CD4-positive, alpha-beta memory T cell (primary cell): Measurements from ENCODE around the gene MYPOP. TPM values are rescaled to one million over a fixed set of nuclear protein-coding genes. Genes with fewer than 3 reads are reported as not detected.
A peak's percentile ranks its signal among the peaks of the same experiment; 100 is the strongest.

ENCODE experiments used
- CTCF ChIA-PET: fragments of 350-600 bp; sonication (Branson Sonifier 250); formaldehyde crosslinking; loops from one replicate; lab custom pipeline; 2021; ENCODE audit warnings: inconsistent platforms; ENCODE audit not compliant: partially characterized antibody; lab: Charles Lee
- POLR2A ChIA-PET: fragments of 350-600 bp; sonication (Branson Sonifier 250); formaldehyde crosslinking; loops from one replicate; lab custom pipeline; 2021; ENCODE audit not compliant: partially characterized antibody; lab: Charles Lee
- DNase-seq, 5 donors: peaks; one replicate each; pipeline versions ENCODE4 v3.0.0 to v3.0.0-alpha.2; 2020 to 2022; ENCODE audit warnings: mixed read lengths in 1 of 5
- H3K27ac ChIP-seq: one replicate; pipeline ENCODE4 v1.7.0; 2013; ENCODE audit warnings: low read depth, low read length
- H3K27me3 ChIP-seq: 2 replicates; pipeline ENCODE4 v1.7.0; 2013; ENCODE audit warnings: mild to moderate bottlenecking, low read length, moderate library complexity; ENCODE audit not compliant: insufficient read depth
- H3K36me3 ChIP-seq: 2 replicates; pipeline ENCODE4 v1.7.0; 2013; ENCODE audit warnings: mild to moderate bottlenecking, low read length, moderate library complexity; ENCODE audit not compliant: insufficient read depth
- H3K4me1 ChIP-seq: 2 replicates; pipeline ENCODE4 v1.7.0; 2013; ENCODE audit warnings: mild to moderate bottlenecking, low read length, moderate library complexity; ENCODE audit not compliant: insufficient read depth
- H3K4me3 ChIP-seq, 2 donors: one replicate each; pipeline ENCODE4 v1.7.0; 2013; ENCODE audit warnings: low read length in 2 of 2, mild to moderate bottlenecking in 1 of 2
- H3K9me3 ChIP-seq, 2 donors: one replicate each; pipeline ENCODE4 v1.7.0; 2013; ENCODE audit warnings: low read length in 2 of 2, control low read depth in 1 of 2; ENCODE audit not compliant: control insufficient read depth in 1 of 2
- H3K27ac Mint-ChIP-seq, 7 donors: one replicate each; pipeline ENCODE4 v1.8.0; 2020 to 2021; ENCODE audit warnings: mixed read lengths in 7 of 7, mild to moderate bottlenecking in 6 of 7, inconsistent platforms in 3 of 7, moderate library complexity in 3 of 7
- H3K27me3 Mint-ChIP-seq, 2 donors: one replicate each; pipeline ENCODE4 v1.8.0; 2020 to 2021; ENCODE audit warnings: mixed read lengths in 2 of 2
- H3K36me3 Mint-ChIP-seq, 2 donors: one replicate each; pipeline ENCODE4 v1.8.0; 2020 to 2021; ENCODE audit warnings: mixed read lengths in 2 of 2, inconsistent platforms in 1 of 2, mild to moderate bottlenecking in 1 of 2
- H3K4me1 Mint-ChIP-seq, 4 donors: one replicate each; pipeline ENCODE4 v1.8.0; 2020 to 2021; ENCODE audit warnings: mixed read lengths in 4 of 4, mild to moderate bottlenecking in 1 of 4
- H3K4me3 Mint-ChIP-seq, 8 donors: one replicate each; pipeline ENCODE4 v1.8.0; 2020 to 2021; ENCODE audit warnings: mixed read lengths in 8 of 8, mild to moderate bottlenecking in 7 of 8, moderate library complexity in 6 of 8, inconsistent platforms in 3 of 8
- H3K9me3 Mint-ChIP-seq, 8 donors: one replicate each; pipeline ENCODE4 v1.8.0; 2020 to 2021; ENCODE audit warnings: mixed read lengths in 8 of 8, mild to moderate bottlenecking in 5 of 8, inconsistent platforms in 3 of 8, moderate library complexity in 1 of 8
- intact Hi-C: fragments of 100-400 bp; cut with micrococcal nuclease; formaldehyde crosslinking; loops from one replicate; pipeline ENCODE4 v1.15.1; 2023
- polyA plus RNA-seq, 2 donors: library from polyadenylated mRNA; unstranded; fragments of 300-500 nt; fragmentation: Illumina TruSeq; gene quantifications; one replicate each; pipeline ENCODE4 v1.2.3, GENCODE V29; 2021
- total RNA-seq, 2 experiments: library from RNA; stranded (reverse); gene quantifications; one replicate each; pipeline ENCODE4 v1.2.3, GENCODE V29; 2021

Gene MYPOP
- total and polyA plus RNA-seq, 4 experiments from 2014 or later: 0.10 to 15.1 (median 6.9) TPM

DNA sequence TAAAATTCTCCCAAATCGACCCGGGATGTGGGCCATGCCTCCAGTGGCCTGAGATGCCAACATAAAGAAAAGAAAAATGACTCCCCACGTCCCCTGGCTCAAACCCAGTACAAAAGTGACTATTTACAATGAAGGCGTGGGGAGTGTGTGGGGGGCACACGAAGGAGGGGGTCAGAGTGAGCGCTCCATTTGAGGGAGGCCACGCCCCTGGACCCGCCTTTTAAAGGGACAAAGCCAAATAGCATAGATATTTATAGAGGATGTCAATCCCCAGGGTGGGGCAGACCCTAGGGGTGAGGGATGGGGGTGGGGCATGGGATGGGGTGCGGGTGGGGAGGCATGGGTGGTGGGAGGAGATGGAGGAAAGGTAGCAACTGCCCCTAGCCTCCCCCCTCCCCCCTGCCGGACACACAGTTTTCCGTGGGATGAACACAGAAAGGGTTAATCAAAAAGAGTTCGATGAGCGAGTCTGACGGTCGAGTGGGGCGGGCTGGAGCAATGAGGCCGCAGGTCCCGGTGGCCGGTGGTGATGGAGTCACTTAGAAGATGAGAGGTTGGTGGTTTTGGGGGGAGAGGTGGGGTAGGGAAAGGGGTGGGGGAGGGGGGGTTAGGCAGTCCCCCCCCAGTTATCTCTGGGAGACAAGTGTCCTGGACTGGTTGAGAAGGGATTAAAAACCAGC, 32.3 kb upstream of the MYPOP start:
- peaks cover 5% of the 10 kb centered on the region for H3K27me3 ChIP-seq
- Mint-ChIP-seq H3K9me3 (peaks cover 0 to 8% (median 0%) of the 10 kb centered on the region in 8 donors), H3K27me3 (peaks cover 20 to 38% of the 10 kb centered on the region in 2 donors), H3K4me1 (no peaks in the 10 kb centered on the region), H3K27ac (no peak overlapping the region), H3K36me3 (no peaks in the 10 kb centered on the region), H3K4me3 (no peak overlapping the region)
- no peaks in the 10 kb centered on the region for H3K36me3 ChIP-seq
- ChIA-PET POLR2A (no interaction called here), CTCF (no interaction called here)
- no peaks in the 10 kb centered on the region for H3K4me1 ChIP-seq
- H3K9me3 ChIP-seq: no peaks in the 10 kb centered on the region
- intact Hi-C loops: no loop called here
- no peak for DNase-seq
- no peak overlapping the region for H3K27ac ChIP-seq
- no peak overlapping the region for H3K4me3 ChIP-seq

- H3K27ac ChIP-seq: no peak overlapping the region
- H3K4me1 ChIP-seq: no peaks in the 10 kb centered on the region
- peaks cover 0 to 4% (median 0%) of the 10 kb centered on the region in 8 donors for H3K9me3 Mint-ChIP-seq
- peaks cover 15 to 32% of the 10 kb centered on the region in 2 donors for H3K27me3 Mint-ChIP-seq
- CTCF ChIA-PET: no interaction called here
- no peaks in the 10 kb centered on the region for H3K36me3 Mint-ChIP-seq
- H3K9me3 ChIP-seq: no peaks in the 10 kb centered on the region
- intact Hi-C loops: no loop called here
- no peaks in the 10 kb centered on the region for H3K4me1 Mint-ChIP-seq
- no peak for DNase-seq
- no peak overlapping the region for H3K4me3 Mint-ChIP-seq
- H3K4me3 ChIP-seq: no peak overlapping the region
- no peak overlapping the region for H3K27ac Mint-ChIP-seq
- no peaks in the 10 kb centered on the region for H3K36me3 ChIP-seq
- H3K27me3 ChIP-seq: peaks cover 5% of the 10 kb centered on the region
- POLR2A ChIA-PET: no interaction called here
These were observed 31.3 kb upstream of the MYPOP start for GRCh38 chr19:45933759-45934158.

DNA sequence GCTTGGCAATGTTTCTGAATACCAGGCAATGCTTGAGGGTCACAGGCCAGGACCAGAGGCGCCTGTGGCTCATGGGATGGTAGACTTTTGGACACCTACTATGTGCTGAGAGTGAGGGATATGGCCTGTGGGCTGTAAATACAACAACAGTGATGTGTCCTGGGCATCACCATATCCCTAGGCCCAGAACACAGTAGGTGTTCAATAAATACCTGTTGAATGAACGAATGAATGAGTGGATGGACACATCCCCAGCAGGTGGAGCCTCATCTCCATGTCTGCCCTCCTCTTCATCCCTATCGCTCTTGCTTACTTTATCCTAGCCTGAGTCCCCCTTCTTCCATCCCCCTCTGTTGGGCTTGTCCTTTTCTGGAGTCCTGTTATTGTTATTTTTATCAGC, 28.6 kb upstream of the MYPOP start:
- Histone ChIP-seq H3K36me3 (no peaks in the 10 kb centered on the region), H3K4me1 (peaks cover 8% of the 10 kb centered on the region), H3K27me3 (peaks cover 5% of the 10 kb centered on the region), H3K27ac (no peak overlapping the region), H3K4me3 (no peak overlapping the region), H3K9me3 (no peaks in the 10 kb centered on the region)
- Mint-ChIP-seq H3K27ac (no peak overlapping the region), H3K4me1 (peaks cover 2 to 12% (median 6%) of the 10 kb centered on the region in 4 donors), H3K27me3 (peaks cover 9 to 24% of the 10 kb centered on the region in 2 donors), H3K36me3 (no peaks in the 10 kb centered on the region), H3K9me3 (no peaks in the 10 kb centered on the region), H3K4me3 (no peak overlapping the region)
- DNase-seq: no peak
- intact Hi-C loops: no loop called here
- ChIA-PET CTCF (no interaction called here), POLR2A (interaction anchor here (0.6 kb wide), 1 partner anchor 62 kb away, joined by 3 read pairs; no protein-coding TSS in a partner anchor)

GRCh38 chr19:45929247-45929646, 26.8 kb upstream of the MYPOP start:
- no peak for DNase-seq
- Mint-ChIP-seq H3K9me3 (no peaks in the 10 kb centered on the region), H3K4me1 (peaks cover 2 to 12% (median 6%) of the 10 kb centered on the region in 4 donors), H3K4me3 (no peak overlapping the region), H3K27ac (peak overlapping the region in 1 of 7 donors; percentile 29), H3K36me3 (no peaks in the 10 kb centered on the region), H3K27me3 (peaks cover 7 to 11% of the 10 kb centered on the region in 2 donors)
- no peak overlapping the region for H3K27ac ChIP-seq
- intact Hi-C loops: no loop called here
- no peaks in the 10 kb centered on the region for H3K36me3 ChIP-seq
- H3K9me3 ChIP-seq: no peaks in the 10 kb centered on the region
- no peak overlapping the region for H3K4me3 ChIP-seq
- ChIA-PET CTCF (no interaction called here), POLR2A (no interaction called here)
- peaks cover 2% of the 10 kb centered on the region for H3K27me3 ChIP-seq
- H3K4me1 ChIP-seq: peaks cover 8% of the 10 kb centered on the region

DNA sequence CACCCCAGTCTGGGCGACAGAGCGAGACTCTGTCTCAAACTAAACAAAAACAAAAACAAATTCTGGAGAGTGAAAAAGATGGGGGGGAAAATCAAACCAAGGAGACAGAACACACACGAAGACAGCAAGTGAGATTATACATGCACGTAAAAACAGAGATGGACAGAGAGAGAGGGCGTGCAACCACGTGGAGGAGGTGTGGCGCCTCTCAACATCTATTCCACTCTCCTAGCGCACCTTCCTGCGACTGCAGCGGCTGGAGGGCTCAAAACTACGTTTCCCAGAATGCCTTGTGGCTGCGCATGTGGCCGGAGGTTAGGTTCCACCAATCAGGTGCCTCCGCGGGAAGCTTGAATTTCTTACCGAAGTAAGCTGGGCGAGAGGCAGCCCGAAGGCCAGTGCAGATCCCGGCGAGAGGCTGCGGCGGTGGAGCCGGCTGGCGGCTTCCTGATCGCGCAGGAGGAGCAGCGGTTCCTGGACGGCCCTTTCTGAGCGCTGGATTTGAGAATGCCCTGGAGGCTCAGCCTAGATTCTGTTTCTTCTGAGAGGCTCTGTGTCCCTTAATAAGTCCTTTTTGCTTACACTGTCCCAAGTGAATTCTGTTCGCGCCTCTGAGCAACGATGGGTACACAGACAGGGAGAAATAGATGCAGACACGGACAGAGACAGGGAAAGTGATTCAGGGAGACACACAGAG, 25.3 kb upstream of the MYPOP start:
- Histone ChIP-seq H3K36me3 (no peaks in the 10 kb centered on the region), H3K27ac (no peak overlapping the region), H3K4me1 (peaks cover 8% of the 10 kb centered on the region), H3K27me3 (no peaks in the 10 kb centered on the region), H3K9me3 (no peaks in the 10 kb centered on the region), H3K4me3 (no peak overlapping the region)
- intact Hi-C loops: loop anchor here (1.0 to 2.0 kb wide), 3 partner anchors 25 to 68 kb away; partner anchors contain the start of genes CCDC61, MYPOP and SYMPK
- Mint-ChIP-seq H3K27ac (peak overlapping the region in 3 of 7 donors; percentile 43 to 84 (median 70)), H3K4me3 (peak overlapping the region in 5 of 8 donors; percentile 12 to 69 (median 27)), H3K27me3 (peaks cover 5 to 8% of the 10 kb centered on the region in 2 donors), H3K4me1 (peaks cover 2 to 12% (median 6%) of the 10 kb centered on the region in 4 donors), H3K9me3 (no peaks in the 10 kb centered on the region), H3K36me3 (no peaks in the 10 kb centered on the region)
- DNase-seq: peak; percentile 85 to 90 (median 87)
- ChIA-PET POLR2A (interaction anchor here (1.0 to 1.8 kb wide), 3 partner anchors 25 to 64 kb away, joined by 3 to 6 read pairs (median 5); partner anchors contain the start of genes FOXA3, MYPOP and SYMPK), CTCF (no interaction called here)

- ChIA-PET POLR2A (no interaction called here), CTCF (no interaction called here)
- H3K9me3 Mint-ChIP-seq: no peaks in the 10 kb centered on the region
- H3K36me3 Mint-ChIP-seq: no peaks in the 10 kb centered on the region
- Histone ChIP-seq H3K36me3 (no peaks in the 10 kb centered on the region), H3K9me3 (no peaks in the 10 kb centered on the region), H3K27ac (no peak overlapping the region), H3K27me3 (no peaks in the 10 kb centered on the region), H3K4me3 (no peak overlapping the region), H3K4me1 (peaks cover 8% of the 10 kb centered on the region)
- intact Hi-C loops: no loop called here
- peaks cover 2 to 12% (median 6%) of the 10 kb centered on the region in 4 donors for H3K4me1 Mint-ChIP-seq
- H3K4me3 Mint-ChIP-seq: no peak overlapping the region
- H3K27me3 Mint-ChIP-seq: peaks cover 0 to 5% of the 10 kb centered on the region in 2 donors
- H3K27ac Mint-ChIP-seq: no peak overlapping the region
- DNase-seq: no peak
These were observed 22.6 kb upstream of the MYPOP start for GRCh38 chr19:45924891-45925447.

DNA sequence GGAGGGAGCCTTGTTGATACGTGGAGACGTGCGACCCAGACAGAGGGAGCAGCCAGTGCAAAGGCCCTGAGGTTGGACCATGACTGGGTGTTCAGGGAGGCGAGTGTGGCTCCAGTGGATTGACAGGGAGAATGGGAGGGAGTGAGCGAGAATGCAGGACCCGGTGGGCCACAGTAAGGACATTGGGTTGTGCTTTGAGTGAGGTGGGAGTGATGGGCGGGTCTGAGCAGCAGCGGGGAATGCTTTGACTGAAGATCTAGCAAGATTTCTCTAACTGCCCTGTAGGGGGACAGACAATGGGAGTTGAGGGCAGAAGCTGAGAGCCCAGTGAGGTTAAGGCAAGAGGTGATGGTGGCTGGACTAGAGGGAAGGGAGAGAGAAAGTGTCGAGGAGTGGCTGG, 19.9 kb upstream of the MYPOP start:
- H3K9me3 Mint-ChIP-seq: no peaks in the 10 kb centered on the region
- H3K27ac ChIP-seq: no peak overlapping the region
- no peak overlapping the region for H3K4me3 Mint-ChIP-seq
- ChIA-PET CTCF (interaction anchor here (0.9 kb wide), 1 partner anchor 19 kb away, joined by 3 read pairs; no protein-coding TSS in a partner anchor), POLR2A (no interaction called here)
- H3K9me3 ChIP-seq: no peaks in the 10 kb centered on the region
- H3K27ac Mint-ChIP-seq: peak overlapping the region in 1 of 7 donors; percentile 14
- H3K27me3 ChIP-seq: no peaks in the 10 kb centered on the region
- DNase-seq: no peak
- intact Hi-C loops: no loop called here
- H3K36me3 ChIP-seq: no peaks in the 10 kb centered on the region
- H3K4me3 ChIP-seq: no peak overlapping the region
- H3K4me1 ChIP-seq: no peaks in the 10 kb centered on the region
- peaks cover 3 to 8% of the 10 kb centered on the region in 2 donors for H3K27me3 Mint-ChIP-seq
- no peaks in the 10 kb centered on the region for H3K36me3 Mint-ChIP-seq
- peaks cover 0 to 5% (median under 1%) of the 10 kb centered on the region in 4 donors for H3K4me1 Mint-ChIP-seq
